H9 (cell line): Measurements from ENCODE around the gene CEP250. TPM values are rescaled to one million over a fixed set of nuclear protein-coding genes. Genes with fewer than 3 reads are reported as not detected.
A peak's percentile ranks its signal among the peaks of the same experiment; 100 is the strongest.

Experiments used
- DNase-seq: peaks from one replicate; pipeline ENCODE4 v3.0.0-alpha.2; 2017
- H2AFZ ChIP-seq: one replicate; pipeline ENCODE4 v1.6.1; 2013; ENCODE audit warnings: mild to moderate bottlenecking, low read length, control low read depth, moderate library complexity
- H2AK5ac ChIP-seq: 2 replicates; pipeline ENCODE4 v1.6.1; 2013; ENCODE audit warnings: low read length, control low read depth, mixed read lengths; ENCODE audit not compliant: insufficient read length
- H2BK120ac ChIP-seq: one replicate; pipeline ENCODE4 v1.6.1; 2013; ENCODE audit warnings: low read depth, mild to moderate bottlenecking, low read length, control low read depth, inconsistent platforms; ENCODE audit not compliant: poor library complexity, severe bottlenecking
- H2BK12ac ChIP-seq: 2 replicates; pipeline ENCODE4 v1.6.1; 2013; ENCODE audit warnings: low read length, control low read depth, mixed read lengths, low read depth; ENCODE audit not compliant: insufficient read length
- H2BK15ac ChIP-seq: 2 replicates; pipeline ENCODE4 v1.6.1; 2013; ENCODE audit warnings: low read depth, low read length, control low read depth
- H2BK20ac ChIP-seq: one replicate; pipeline ENCODE4 v1.6.1; 2013; ENCODE audit warnings: low read depth, mild to moderate bottlenecking, low read length, control low read depth, inconsistent platforms; ENCODE audit not compliant: poor library complexity, severe bottlenecking
- H2BK5ac ChIP-seq: 2 replicates; pipeline ENCODE4 v1.6.1; 2013; ENCODE audit warnings: low read length, control low read depth, mixed read lengths; ENCODE audit not compliant: insufficient read length
- H3K14ac ChIP-seq: 2 replicates; pipeline ENCODE4 v1.6.1; 2013; ENCODE audit warnings: low read length, control low read depth; ENCODE audit not compliant: insufficient read depth
- H3K18ac ChIP-seq: 2 replicates; pipeline ENCODE4 v1.6.1; 2013; ENCODE audit warnings: low read depth, mild to moderate bottlenecking, mixed read lengths, low read length, control low read depth; ENCODE audit not compliant: insufficient read length
- H3K23ac ChIP-seq: 2 replicates; pipeline ENCODE4 v1.6.1; 2013; ENCODE audit warnings: low read length, control low read depth, mixed read lengths, low read depth; ENCODE audit not compliant: insufficient read length
- H3K23me2 ChIP-seq: 2 replicates; pipeline ENCODE4 v1.6.1; 2013; ENCODE audit warnings: low read depth, mild to moderate bottlenecking, mixed read lengths, low read length, control low read depth; ENCODE audit not compliant: insufficient read length, poor library complexity, severe bottlenecking
- H3K27ac ChIP-seq: 2 replicates; pipeline ENCODE4 v1.5.1; 2013; ENCODE audit warnings: low read length, control low read depth, mixed read lengths, low read depth; ENCODE audit not compliant: insufficient read length
- H3K27me3 ChIP-seq: 2 replicates; pipeline ENCODE4 v1.6.1; 2013; ENCODE audit warnings: low read length, control low read depth, inconsistent platforms; ENCODE audit not compliant: insufficient read depth
- H3K4ac ChIP-seq: 2 replicates; pipeline ENCODE4 v1.6.1; 2013; ENCODE audit warnings: low read depth, mild to moderate bottlenecking, control low read depth, inconsistent platforms, low read length, moderate library complexity
- H3K4me1 ChIP-seq: 2 replicates; pipeline ENCODE4 v1.6.1; 2013; ENCODE audit warnings: low read length, control low read depth, inconsistent platforms; ENCODE audit not compliant: insufficient read depth
- H3K4me2 ChIP-seq: 2 replicates; pipeline ENCODE4 v1.6.1; 2013; ENCODE audit warnings: low read length, control low read depth, mixed read lengths; ENCODE audit not compliant: insufficient read length, insufficient read depth
- H3K56ac ChIP-seq: 2 replicates; pipeline ENCODE4 v1.6.1; 2013; ENCODE audit warnings: low read depth, mild to moderate bottlenecking, mixed read lengths, low read length, control low read depth; ENCODE audit not compliant: insufficient read length
- H3K79me1 ChIP-seq: 2 replicates; pipeline ENCODE4 v1.6.1; 2013; ENCODE audit warnings: low read depth, mild to moderate bottlenecking, moderate library complexity, low read length, control low read depth, inconsistent platforms; ENCODE audit not compliant: insufficient read depth, poor library complexity, severe bottlenecking
- H3K79me2 ChIP-seq: 2 replicates; pipeline ENCODE4 v1.6.1; 2013; ENCODE audit warnings: low read length, control low read depth, inconsistent platforms; ENCODE audit not compliant: insufficient read depth
- H3K9ac ChIP-seq: 2 replicates; pipeline ENCODE4 v1.6.1; 2013; ENCODE audit warnings: low read length, control low read depth, mixed read lengths; ENCODE audit not compliant: insufficient read length; ENCODE audit errors: extremely low read depth
- H3K9me3 ChIP-seq: one replicate; pipeline ENCODE4 v1.6.1; 2013; ENCODE audit warnings: low read depth, low read length, inconsistent platforms; ENCODE audit not compliant: control insufficient read depth
- H3T11ph ChIP-seq: one replicate; pipeline ENCODE4 v1.6.1; 2013; ENCODE audit warnings: mild to moderate bottlenecking, low read length, control low read depth, inconsistent platforms
- H4K20me1 ChIP-seq: one replicate; pipeline ENCODE4 v1.6.1; 2013; ENCODE audit not compliant: control insufficient read depth, insufficient read length, insufficient read depth
- H4K5ac ChIP-seq: 2 replicates; pipeline ENCODE4 v1.6.1; 2013; ENCODE audit warnings: low read depth, mild to moderate bottlenecking, mixed read lengths, low read length, control low read depth; ENCODE audit not compliant: insufficient read length
- H4K8ac ChIP-seq: replicated peaks from 2 replicates; pipeline ENCODE4 v1.6.1; 2013; ENCODE audit warnings: low read length, control low read depth, mixed read lengths, low read depth; ENCODE audit not compliant: insufficient read length
- H4K91ac ChIP-seq: 2 replicates; pipeline ENCODE4 v1.6.1; 2013; ENCODE audit warnings: low read depth, mild to moderate bottlenecking, moderate library complexity, mixed read lengths, low read length, control low read depth; ENCODE audit not compliant: insufficient read length
- H3K27ac Mint-ChIP-seq, 3 experiments: 2 replicates in 2 of 3; 3 replicates in 1 of 3; pipeline ENCODE4 v1.8.0; 2020 to 2021; ENCODE audit warnings: mixed read lengths in 3 of 3, mild to moderate bottlenecking in 1 of 3, moderate library complexity in 1 of 3
- H3K27me3 Mint-ChIP-seq: 2 replicates; pipeline ENCODE4 v1.8.0; 2021; ENCODE audit warnings: low read depth, mild to moderate bottlenecking, moderate library complexity, mixed read lengths
- H3K36me3 Mint-ChIP-seq, 3 experiments: 2 replicates in 2 of 3; 3 replicates in 1 of 3; pipeline ENCODE4 v1.8.0; 2020 to 2021; ENCODE audit warnings: low read depth in 3 of 3, mixed read lengths in 3 of 3; ENCODE audit not compliant: insufficient read depth in 1 of 3
- H3K4me1 Mint-ChIP-seq, 2 experiments: 2 replicates each; pipeline ENCODE4 v1.8.0; 2020; ENCODE audit warnings: mixed read lengths in 2 of 2
- H3K4me3 Mint-ChIP-seq, 2 experiments: 2 replicates in 1 of 2; 3 replicates in 1 of 2; pipeline ENCODE4 v1.8.0; 2020 to 2021; ENCODE audit warnings: mild to moderate bottlenecking in 2 of 2, mixed read lengths in 2 of 2, moderate library complexity in 1 of 2
- H3K9me3 Mint-ChIP-seq, 2 experiments: 2 replicates in 1 of 2; 3 replicates in 1 of 2; pipeline ENCODE4 v1.8.0; 2020; ENCODE audit warnings: mild to moderate bottlenecking in 2 of 2, mixed read lengths in 2 of 2, moderate library complexity in 1 of 2
- CTCF ChIP-seq: fragments of 200-600 bp; sonication (generic); conservative IDR thresholded peaks from 3 replicates; pipeline ENCODE4 v1.8.0; 2021; ENCODE audit warnings: antibody characterized with exemption, mild to moderate bottlenecking
- WGBS: extraction: QIAGEN DNeasy Blood & Tissue Kit; methylation state at CpG from one replicate; pipeline ENCODE4 v1.1.7; 2013; ENCODE audit warnings: missing lambda C conversion rate, low lambda C conversion rate, mixed read lengths; ENCODE audit not compliant: insufficient read length; ENCODE audit errors: extremely low coverage; 5-methylcytosine and 5-hydroxymethylcytosine counted together
- total RNA-seq: library from RNA; stranded (reverse); gene quantifications from 2 replicates; pipeline ENCODE4 v1.2.1, GENCODE V29; 2021

CEP250 gene
- total RNA-seq, 1 experiment from 2014 or later: 29.8 TPM

- no peak for DNase-seq
- Histone ChIP-seq H4K5ac (no peak overlapping the region), H3K4me1 (no peaks in the 10 kb centered on the region), H2BK120ac (no peak overlapping the region), H2AK5ac (no peak overlapping the region), H3K9me3 (no peaks in the 10 kb centered on the region), H3K4me2 (peak overlapping the region; percentile 33), H2BK12ac (no peak overlapping the region), H3K27me3 (no peaks in the 10 kb centered on the region), H3K18ac (no peak overlapping the region), H2AFZ (peak overlapping the region; percentile 93), H2BK5ac (no peak overlapping the region), H3K79me2 (no peaks in the 10 kb centered on the region), H3T11ph (no peak overlapping the region), H3K79me1 (no peaks in the 10 kb centered on the region), H3K14ac (no peak overlapping the region), H3K56ac (no peak overlapping the region), H2BK15ac (no peak overlapping the region), H3K23me2 (no peaks in the 10 kb centered on the region), H4K20me1 (no peaks in the 10 kb centered on the region), H3K4ac (no peak overlapping the region), H3K23ac (no peak overlapping the region), H3K27ac (no peak overlapping the region), H4K8ac (no peak overlapping the region), H2BK20ac (no peak overlapping the region), H4K91ac (no peak overlapping the region), H3K9ac (no peak overlapping the region)
- Mint-ChIP-seq H3K4me3 (peak overlapping the region; percentile 47 to 66), H3K4me1 (peaks cover 15 to 16% of the 10 kb centered on the region in 2 experiments), H3K36me3 (no peaks in the 10 kb centered on the region), H3K27me3 (no peaks in the 10 kb centered on the region; the same call in 1 of the 2 replicates), H3K27ac (peak overlapping the region in 1 of 3 experiments; percentile 72; a peak in 1 of 7 replicates), H3K9me3 (no peaks in the 10 kb centered on the region)
- no peak for TF ChIP-seq CTCF
- no CpG with 5 or more reads among the region's 11 CpGs for WGBS
Measured at GRCh38 chr20:35446356-35447078, 8.9 kb upstream of the CEP250 start.
